Measurements from ENCODE around the gene COPS3.
"Not testable (repeated sequence)": the region's sequence is repeated elsewhere in the genome, so short reads cannot be mapped to it uniquely, and the experiment has no call there.

The COPS3 gene

DNA sequence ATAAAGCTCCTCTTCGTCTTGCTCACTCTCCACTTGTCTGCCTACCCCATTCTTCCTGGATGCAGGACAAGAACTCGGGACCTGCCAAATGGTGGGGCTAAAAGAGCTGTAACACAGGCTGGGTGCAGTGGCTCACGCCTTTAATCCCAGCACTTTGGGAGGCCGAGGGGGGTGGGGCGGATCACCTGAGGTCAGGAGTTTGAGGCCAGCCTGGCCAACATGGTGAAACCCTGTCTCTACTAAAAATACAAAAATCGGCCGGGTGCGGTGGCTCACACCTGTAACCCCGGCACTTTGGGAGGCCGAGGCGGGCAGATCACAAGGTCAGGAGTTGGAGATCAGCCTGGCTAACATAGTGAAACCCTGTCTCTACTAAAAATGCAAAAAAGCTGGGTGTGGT, 20.6 kb upstream of the COPS3 start:
- not testable (repeated sequence) for DNase-seq

DNA sequence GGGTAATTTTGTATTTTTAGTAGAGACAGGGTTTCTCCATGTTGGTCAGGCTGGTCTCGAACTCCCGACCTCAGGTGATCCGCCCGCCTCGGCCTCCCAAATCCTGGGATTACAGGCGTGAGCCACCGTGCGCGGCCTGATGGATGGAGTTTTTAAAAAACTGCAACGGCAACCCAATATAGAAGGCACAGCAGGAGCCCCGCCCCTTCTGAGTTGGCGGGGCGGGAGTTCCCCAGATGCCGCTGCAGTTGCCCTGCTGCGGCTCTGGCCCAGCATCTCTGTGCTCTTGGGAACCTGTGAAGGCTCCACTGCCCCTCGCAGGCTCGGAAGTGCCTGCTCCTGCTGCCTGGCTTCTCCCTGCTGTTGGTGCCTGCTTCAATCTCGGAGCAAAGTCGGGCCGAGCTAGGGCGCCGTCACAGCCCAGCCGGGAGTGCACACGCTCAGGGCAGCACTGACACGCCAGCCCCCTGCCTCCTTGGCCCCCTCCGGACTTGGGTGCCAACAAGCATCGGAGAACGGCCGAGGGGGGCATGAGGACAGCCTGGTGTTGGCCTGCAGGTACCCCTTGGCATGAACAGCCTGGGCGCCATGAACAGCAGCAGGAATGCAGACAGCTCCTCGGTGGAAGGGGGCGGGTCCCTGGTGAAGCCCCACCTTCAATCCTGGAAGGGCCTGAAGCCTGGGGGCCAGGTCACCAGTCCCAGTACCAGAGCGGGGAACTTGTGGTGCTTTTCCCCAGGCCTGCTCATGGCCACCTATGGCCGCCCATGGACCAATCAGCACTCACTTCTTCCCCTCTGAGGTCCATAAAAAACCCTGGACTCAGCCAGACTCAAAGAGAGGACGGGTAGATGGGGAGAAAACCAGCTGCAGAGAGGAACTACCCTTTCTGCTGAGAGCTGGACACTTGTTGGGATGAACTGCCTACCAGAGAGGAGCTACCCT, 19.9 kb upstream of the COPS3 start:
- DNase-seq: peak; percentile 86

DNA sequence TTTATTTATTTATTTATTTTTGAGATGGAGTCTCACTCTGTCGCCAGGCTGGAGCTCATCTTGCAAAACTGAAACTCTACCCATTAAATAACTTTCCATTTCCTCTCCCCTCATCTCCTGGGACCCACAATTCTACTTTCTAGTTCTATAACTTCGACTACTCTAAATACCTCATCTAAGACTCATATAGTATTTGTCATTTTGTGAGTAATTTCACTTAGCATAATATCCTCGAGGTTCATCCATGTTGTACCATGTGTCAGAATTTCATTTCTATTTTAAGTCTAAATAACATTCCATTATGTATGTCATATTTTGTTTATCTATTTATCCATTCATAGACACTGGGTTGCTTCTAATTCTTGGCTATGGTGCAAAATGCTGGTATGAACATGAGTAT, 17.1 kb upstream of the COPS3 start:
- no peak for DNase-seq

DNA sequence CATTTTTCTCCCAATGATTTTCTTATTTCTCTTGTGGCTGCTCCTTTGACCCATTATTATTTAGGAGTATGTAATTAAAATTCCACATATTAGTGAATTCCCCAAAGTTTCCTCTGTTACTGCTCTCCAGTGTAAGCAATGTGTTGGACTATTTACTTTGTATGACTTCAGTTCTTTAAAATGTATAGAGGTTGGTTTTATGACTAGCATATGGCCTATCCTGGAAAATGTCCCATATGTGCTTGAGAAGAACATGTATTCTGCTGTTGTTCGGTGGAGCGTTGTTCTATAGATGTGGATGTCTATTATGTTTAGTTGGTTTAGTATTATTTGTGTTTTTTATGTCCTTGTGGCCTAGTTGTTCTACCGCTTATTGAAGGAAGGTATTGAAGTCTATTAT, 16.2 kb upstream of the COPS3 start:
- DNase-seq: no peak

DNA sequence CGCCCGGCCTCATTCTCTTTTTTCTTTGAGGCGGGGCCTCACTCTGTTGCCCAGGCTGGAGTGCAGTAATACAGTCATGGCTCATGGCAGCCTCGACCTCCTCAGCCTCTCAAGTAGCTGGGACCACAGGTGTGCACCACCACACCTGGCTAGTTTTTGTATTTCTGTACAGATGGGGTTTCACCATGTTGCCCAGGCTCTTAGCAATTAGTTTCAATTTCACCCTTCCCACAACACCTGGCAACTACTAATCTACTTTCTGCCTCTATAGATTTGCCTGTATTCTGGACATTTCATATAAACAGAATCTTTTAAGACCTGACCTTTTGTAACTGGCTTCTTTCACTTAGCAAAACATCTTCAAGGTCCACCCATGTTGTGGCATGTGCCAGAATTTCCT, 14.1 kb upstream of the COPS3 start:
- DNase-seq: no peak

DNA sequence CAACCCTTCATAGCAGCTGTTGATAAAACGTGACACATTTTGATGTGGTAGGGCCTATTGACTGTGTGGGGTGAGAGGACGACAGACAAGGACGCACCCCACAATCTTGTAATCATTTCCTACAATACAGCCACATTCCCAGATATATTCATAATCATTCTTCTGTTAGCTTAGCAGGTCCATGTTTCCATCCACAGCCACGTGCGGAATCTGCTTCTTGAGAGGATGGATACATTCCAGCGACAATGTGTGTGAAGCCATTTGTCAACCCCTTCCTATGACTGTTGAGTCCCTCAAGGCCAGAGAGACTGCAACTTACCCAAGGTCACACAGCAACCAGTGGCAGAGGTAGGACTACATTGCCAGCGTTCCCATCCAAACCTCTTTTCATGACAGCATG, 8.7 kb upstream of the COPS3 start:
- no peak for DNase-seq

DNA sequence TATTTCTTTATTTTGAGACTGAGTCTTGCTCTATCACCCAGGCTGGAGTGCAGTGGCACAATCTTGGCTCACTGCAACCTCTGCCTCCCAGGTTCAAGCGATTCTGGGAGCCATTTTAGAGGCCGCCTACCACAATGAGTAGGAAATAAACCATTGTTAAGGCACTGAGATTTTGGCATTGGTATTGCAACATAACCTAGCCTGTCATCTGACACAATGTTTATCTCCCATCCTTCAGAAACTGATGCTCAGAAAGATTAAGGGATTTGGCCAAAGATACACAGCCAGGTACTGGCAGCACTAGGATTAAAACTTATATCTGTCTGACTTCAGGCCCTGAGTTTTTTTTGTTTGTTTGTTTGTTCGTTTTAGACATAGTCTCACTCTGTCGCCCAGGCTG, 8.0 kb upstream of the COPS3 start:
- DNase-seq: no peak

DNA sequence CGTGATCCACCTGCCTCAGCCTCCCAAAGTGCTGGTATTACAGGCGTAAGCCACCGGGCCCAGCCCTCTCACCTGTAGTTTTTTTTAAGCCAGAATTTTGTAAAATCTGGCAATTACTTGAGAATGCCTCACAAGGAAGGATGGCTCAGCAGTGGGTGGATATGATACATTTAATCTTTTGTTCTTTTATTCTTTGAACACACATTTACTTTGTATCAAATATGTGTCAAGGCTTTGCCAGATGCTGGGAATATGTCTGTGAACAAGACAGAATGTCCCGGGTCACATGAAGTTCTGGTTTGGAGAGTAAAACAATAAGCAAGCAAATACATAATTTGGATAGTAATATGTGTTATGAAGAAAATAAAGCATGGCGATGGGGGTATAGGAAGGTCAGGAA, 4.9 kb upstream of the COPS3 start:
- no peak for DNase-seq

DNA sequence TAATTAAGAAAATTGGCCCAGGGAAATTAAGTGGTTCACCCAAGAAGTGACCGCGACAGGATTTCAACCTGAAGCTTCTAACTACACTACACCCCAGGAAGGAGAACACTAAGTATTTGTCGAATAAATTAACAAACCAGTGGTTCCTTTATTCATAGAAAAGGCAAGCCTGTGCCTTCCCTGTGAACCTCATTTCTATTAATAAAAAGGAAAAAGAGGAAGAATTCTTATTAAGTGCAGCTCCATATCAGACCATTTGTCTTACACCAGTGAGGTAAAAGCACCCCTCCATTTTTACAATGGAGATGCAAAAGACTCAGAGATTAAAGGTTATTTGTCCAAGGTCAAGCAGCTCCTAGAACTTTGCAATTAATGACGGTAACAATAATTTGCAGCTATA, 1.7 kb downstream of the COPS3 start:
- DNase-seq: no peak

DNA sequence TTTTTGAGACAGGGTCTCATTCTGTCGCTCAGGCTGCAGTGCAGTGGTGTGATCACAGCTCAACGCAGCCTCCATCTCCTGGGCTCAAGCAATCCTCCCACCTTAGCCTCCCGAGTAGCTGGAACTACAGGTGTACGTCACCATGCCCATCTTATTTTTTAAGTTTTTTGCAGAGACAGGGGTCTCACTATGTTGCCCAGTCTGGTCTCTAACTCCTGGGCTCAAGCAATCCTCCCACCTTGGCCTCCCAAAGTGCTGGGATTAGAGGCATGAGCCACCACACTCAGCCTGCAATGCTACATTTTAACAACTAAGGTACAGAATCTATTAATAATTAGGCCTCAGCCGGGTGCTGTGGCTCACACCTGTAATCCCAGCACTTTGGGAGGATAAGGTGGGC, 3.6 kb downstream of the COPS3 start:
- not testable (repeated sequence) for DNase-seq

DNA sequence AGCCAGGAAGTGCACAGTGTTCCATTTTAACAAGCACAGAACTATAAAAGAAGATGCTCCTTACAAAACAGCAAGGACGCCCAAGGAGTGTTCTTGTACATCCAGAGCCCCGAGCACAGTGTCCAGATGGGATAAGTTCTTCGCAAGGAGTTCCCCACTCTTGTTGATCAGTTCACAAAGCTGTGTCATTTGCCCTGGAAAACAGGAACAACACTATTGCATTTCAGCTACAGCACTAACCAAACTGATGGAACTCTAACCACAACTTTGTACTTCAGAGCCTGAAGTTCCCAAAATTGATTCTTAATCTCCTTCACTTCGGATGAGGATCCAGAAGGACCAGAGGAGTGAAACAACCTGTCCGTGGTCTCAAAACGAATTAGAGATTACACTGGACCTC, 5.1 kb downstream of the COPS3 start:
- DNase-seq: peak; percentile 52

DNA sequence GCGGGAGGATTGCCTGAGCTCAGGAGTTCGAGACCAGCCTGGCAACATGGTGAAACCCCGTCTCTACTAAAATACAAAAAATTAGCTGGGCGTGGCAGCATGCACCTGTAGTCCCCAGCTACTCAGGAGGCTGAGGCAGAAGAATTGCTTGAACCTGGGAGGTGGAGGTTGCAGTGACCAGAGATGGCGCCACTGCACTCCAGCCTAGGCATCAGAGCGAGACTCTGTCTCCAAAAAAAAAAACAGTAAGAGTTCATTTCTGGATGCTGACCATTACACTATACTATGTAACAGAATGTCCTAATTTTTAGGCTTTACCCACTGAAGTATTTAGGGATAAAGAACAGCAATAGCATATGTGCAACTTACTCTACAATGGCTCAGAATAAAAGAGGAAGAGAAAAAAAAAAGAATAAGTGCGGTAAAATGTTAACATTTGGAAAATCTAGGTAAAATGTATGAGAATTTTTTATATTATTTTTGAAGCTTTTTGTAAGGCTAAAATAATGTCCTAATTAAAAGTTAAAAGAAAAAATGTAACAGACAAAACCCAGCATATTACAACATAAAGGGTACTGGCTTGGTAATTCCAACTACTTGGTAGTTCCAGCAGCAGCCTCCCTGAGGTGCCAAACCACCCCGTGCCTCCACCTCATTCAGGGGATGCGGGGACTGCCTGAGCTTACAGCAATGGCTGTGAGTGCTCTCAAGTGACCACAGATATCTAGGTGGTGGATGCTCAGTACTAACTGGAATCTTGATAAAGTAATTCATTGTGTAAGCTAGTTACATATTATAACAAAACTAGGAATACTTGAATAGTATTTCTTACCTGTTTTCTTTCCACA, 10.9 kb downstream of the COPS3 start:
- DNase-seq: peak; percentile 46

DNA sequence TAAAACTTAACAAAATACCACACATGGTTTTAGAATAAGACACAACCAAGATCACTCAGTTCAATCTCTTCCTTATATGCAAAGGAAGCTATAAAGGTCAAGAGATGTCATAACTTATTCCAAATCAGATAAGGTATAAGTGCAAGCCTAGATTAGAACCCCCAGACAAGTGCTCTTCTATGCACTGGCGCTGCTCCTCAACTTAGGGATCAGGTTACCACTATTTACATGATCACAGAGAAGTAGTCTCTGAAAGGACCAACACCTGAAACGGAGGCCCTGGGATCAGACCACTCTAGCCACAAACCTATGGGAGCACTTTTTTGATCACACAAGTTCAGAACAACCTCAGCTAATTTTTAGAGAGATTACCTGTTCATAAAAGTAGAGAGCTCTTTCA, 16.6 kb downstream of the COPS3 start:
- no peak for DNase-seq

DNA sequence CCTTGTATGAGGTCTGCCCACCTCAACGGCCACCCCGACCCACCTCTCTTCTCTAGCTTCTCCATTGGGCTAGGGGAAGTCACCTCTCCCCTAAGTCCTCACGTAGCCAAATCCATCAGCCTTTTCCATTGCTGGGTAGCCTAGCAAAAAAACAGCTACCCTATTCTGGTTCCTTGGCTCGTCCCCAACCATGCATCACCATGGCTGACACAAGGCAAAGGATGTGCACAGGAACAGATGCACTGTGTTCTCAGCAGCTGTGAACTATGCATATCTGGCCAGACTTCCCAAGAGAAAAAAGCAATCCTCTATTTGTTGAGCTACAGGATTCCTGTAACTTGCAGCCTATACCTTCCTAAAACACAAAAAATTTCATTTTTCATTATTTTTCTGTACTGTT, 22.0 kb downstream of the COPS3 start:
- no peak for DNase-seq

DNA sequence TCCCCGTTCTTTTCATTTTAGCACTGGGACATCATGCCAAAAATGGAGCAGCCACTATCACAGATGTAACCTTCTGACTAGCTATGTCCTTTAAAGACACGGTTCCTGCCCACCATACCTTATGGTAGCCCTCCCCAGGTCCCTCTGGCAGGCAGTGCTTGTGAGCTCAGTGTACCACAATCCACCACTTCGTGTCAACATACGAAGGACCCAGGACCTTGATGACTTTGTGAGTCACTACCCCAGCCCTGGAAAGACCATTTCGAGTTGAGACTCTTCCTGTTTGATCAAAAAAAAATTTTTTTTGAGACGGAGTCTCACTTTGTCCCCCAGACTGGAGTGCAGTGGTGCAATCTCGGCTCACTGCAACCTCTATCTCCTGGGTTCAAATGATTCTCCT, 23.0 kb downstream of the COPS3 start:
- no peak for DNase-seq

DNA sequence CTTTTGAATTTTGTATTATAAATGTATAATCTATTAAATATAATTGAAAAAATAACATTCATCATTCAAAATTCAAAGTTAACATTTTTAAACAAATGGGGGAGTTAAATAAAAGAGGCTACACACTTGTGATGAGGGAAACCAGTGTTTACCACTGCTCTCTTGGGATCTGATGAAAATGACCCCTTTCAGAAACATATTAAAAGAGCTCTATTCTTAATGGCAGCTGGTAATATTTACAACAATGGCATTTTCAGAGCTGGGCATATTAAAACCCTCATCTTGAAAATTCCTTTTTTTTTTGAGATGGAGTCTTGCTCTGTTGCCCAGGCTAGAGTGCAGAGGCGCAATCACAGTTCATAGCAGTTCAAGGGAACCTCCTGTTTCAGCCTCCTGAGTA, 24.7 kb downstream of the COPS3 start:
- no peak for DNase-seq

DNA sequence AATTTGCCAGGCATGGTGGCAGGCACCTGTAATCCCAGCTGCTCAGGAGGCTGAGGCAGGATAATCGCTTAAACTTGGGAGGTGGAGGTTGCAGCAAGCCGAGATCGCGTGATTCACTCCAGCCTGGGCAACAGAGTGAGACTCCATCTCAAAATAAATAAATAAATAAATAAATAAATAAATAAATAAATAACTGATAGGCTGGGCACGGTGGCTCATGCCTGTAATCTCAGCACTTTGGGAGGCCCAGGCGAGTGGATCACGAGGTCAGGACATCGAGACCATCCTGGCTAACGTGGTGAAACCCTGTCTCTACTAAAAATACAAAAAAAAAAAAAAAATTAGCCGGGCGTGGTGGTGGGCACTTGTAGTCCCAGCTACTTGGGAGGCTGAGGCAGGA, 25.4 kb downstream of the COPS3 start:
- not testable (repeated sequence) for DNase-seq

DNA sequence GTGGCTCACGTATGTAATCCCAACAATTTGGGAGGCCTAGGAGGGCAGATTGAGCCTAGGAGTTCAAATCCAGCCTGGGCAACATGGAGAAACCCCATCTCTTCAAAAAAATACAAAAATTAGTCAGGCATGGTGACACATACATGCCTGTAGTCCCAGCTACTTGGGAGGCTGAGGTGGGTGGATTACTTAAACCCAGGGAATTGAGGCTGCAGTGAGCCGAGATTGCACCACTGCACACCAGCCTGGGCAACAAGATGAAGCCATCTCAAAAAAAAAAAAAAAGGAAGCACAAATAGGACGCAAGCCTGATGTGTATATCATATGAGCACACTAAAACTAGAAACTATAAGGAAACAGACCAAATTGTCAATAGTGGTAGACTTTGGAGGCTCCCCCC, 27.0 kb downstream of the COPS3 start:
- DNase-seq: no peak

DNA sequence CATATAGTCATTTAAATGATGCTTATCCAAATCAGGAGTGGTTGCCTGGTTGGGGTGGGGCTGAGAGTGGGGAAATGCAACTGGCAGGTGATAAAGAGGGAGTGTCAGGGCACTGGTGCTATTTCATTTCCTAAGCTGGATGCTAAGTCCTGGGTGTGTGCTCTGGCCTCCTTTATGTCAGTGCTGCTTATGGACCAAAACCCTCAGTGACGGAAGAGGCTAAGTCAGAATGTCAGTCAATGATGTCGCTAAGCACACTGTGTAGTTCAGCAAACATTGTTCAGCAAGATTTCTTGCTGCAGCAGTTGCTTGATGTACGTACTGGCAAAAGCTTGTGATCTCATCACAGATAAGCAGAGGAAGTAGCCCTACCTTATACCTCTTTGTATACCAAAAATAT, 27.6 kb downstream of the COPS3 start:
- peak; percentile 69 for DNase-seq

DNA sequence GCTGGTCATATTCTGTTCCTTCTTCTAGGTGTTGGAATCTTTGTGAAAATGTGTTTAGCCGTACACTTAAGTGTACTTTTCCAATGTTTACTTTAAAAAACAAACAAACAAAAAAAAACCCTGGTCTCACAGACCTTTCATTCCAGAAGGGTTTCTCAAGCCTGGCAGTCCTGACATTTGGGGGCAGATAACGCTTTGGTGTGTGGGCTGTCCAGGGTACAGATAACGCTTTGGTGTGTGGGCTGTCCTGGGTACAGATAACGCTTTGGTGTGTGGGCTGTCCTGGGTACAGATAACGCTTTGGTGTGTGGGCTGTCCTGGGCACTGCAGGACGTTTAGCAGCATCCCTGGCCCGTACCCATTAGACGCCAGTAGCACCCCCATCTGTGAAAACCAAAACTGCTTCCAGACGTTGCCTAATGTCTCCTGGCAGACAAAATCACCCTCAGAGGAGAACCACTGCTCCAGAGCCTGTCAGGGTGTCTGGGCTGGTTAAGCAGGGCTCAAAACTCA, 28.8 kb downstream of the COPS3 start:
- peak; percentile 95 for DNase-seq

DNA sequence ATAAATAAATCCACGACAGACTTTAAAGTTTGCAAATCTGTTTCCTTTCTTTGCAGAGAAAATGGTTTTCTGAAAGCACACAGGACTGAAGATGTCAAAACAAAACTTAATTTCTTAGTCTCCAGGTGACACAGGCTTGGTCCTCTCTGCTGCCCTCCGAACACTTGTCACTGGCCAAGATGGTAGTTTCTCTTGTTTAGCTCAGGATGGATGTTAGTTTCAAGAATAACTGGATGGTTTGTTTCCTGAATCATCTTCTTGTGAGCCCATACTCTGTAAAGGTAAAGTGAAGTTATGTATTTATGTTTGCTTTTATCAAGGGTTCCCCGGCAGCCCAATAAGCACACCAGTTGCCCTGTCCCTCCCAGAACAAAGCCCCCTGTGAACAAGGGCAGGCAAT, 34.2 kb downstream of the COPS3 start:
- no peak for DNase-seq

DNA sequence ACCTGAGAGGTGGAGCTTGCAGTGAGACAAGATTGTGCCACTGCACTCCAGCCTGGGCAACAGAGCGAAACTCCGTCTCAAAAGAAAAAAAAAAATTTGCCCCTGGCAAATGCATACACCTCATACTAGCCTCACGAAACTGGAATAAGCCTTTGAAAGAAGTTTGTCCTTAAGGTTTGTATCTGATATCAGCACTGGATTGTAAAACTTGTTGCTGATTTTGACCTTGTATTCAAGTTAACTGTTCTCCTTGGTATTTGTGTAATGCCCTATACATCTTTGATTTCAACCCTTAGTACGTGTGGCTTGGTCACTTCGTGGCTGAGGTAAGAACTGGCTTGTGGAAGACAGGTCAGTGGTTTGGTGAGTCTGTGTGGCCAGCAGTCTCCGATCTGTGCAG, 37.9 kb downstream of the COPS3 start:
- DNase-seq: no peak

DNA sequence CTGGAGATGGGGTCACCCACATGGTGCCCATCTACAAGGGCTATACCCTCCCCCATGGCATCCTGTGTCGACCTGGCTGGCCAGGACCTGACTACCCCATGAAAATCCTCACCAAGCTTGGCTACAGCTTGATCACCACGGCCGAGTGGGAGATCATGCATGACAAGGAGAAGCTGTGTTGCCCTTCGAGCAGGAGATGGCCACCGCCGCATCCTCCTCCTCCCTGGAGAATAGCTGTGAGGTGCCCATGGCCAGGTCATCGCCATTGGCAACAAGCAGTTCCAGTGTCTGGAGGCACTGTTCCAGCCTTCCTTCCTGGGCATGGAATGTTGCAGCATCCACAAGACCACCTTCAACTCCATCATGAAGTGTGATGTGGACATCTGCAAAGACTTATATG, 38.8 kb downstream of the COPS3 start:
- no peak for DNase-seq

DNA sequence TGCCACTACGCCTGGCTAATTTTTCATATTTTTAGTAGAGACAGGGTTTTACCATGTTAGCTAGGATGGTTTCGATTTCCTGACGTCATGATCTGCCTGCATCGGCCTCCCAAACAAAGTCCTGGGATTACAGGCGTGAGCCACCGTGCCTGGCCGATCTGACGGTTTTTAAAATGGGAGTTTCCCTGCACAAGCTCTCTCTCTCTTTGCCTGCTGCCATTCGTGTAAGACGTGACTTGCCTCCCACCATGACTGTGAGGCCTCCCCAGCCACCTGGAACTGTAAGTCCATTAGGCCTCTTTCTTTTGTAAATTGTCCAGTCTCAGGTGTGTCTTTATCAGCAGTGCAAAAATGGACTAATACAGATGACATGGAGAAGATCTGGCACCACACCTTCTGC, 39.4 kb downstream of the COPS3 start:
- no peak for DNase-seq
